H54 (cell line): ENCODE results near the gene CORO1C.

ENCODE experiments used
- DNase-seq: peaks from one replicate; pipeline ENCODE4 v3.0.0; 2011; ENCODE audit warnings: low spot score, mixed read lengths; ENCODE audit not compliant: insufficient read length
- FAIRE-seq: peaks from 3 replicates; lab custom pipeline; 2011; peaks lifted over from hg19 to GRCh38; lab: Jason Lieb, UNC
- POLR2A ChIP-seq: IDR thresholded peaks from 2 replicates; pipeline ENCODE4 v1.6.1; 2011; ENCODE audit warnings: low read depth, mild to moderate bottlenecking, low read length

The CORO1C gene

GRCh38 chr12:108704527-108704926 is 26.8 kb downstream of the CORO1C start:
- no peak for FAIRE-seq
- no peak for TF ChIP-seq POLR2A
- no peak for DNase-seq

DNA sequence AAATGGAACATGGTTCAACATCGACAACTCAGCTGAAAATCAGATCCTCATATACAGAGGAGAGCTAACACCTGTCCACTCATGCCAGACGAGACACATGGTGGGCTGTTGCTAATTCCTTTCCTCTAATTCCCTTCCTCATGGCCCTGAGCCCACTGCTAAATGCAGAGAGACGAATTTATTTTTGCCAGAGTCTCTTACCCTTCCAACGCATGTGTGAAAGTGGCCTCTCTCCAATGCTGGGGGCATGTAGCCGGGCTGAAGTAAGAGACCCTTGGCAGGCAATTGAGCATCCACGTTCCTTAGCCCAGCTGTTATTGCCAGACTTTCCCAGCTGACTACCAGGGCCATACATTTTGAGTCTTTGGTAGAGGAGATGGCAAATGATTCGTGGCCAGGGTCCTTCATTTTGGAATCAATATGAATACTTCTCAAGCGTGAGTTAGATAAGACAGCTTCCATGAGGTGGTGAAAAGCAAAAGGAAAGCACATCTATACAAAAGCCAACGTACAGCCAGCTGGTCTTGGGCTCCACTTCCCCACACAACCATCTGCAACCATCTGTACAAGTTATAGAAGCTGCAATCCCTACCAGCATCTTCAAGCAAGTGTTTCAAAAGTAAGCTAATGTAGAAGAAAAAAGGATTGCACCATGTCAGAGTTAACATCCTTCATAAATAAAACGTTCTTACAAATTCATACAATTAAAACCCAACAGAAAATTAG is 28.6 kb downstream of the CORO1C start:
- DNase-seq (no peak), FAIRE-seq (no peak)
- TF ChIP-seq POLR2A = no peak

DNA sequence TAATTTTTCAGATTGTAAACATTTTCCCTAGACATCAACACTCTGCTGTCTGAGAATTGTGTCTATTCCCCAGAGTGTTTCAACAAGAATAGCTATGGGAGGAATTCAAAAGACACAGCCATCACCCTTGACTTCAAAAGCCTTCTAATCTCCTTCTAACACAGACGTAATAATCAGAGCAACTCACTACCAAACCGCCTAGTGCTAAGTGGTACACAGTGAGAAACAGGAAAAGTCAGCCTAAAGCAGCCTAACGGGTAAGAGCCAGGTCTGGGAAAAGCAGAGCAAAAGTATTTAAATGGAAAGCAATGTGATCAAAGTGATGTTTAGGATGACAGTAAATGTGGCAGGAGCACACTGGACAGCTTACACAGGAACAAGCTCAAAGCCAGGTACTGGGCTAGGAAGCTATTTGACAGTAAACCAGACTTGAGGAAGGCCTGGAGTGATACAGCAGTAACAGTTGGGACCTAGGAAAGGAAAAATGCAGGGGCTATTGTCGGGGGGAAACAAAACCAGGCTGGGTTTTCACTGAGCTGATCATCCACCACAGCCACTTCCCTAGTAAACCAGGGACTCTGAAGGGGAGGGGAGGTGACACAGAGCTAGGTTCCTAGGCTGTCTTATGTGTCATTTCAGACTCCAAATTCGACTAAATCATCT is 29.4 kb downstream of the CORO1C start:
- TF ChIP-seq POLR2A = no peak
- FAIRE-seq (no peak), DNase-seq (no peak)

DNA sequence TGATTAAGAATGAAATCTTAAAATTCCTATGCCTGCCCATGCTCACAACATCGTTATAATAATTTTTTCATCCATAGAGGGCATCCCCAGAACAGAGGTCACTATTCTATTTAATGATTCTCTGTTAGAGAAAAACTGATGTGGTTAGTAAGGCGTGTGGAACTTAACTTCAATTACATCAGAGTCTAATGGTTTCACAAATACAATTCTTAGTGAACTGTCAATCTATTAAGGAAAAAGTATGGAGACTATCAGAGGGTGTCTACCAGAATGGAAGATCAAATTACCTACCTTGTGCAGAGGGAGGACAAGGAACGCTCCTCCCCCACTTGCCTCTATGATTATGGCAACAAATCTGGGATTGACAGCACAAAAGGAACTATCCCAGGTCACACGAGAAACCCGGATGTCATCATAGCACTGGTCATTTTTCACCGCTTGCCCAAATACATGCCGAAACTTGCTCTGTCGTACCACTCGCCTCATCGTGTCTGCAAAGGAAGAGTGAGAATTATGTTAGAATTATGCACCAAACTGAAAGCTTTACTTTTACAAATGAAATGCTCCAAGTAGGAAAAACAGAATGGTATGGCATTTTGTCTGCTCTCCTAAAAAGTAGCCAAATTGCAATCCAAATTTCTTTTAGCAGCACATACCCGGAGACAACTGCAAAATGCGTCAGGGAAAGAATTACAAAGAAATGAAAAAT is 30.3 kb downstream of the CORO1C start:
- no peak for DNase-seq
- TF ChIP-seq POLR2A = no peak
- FAIRE-seq = no peak

- TF ChIP-seq POLR2A = no peak
- DNase-seq (no peak), FAIRE-seq (no peak)
Observed at GRCh38 chr12:108699955-108700563, 31.3 kb downstream of the CORO1C start.

GRCh38 chr12:108697905-108698304 is 33.4 kb downstream of the CORO1C start:
- FAIRE-seq (no peak), DNase-seq (no peak)
- no peak for TF ChIP-seq POLR2A

DNA sequence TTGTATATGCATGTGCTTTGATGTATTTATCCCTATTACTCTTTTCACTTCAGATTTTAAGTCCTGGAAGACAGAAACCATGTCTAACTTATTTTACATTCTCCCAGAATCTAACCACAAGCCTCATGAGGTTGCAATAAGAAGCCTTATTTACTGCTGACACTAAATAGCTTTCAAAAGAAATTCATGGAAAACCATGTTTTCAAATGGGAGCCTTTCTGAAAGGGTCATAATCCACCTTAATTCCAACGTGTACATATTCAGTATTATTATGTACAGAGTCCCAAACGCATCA is 34.4 kb downstream of the CORO1C start:
- TF ChIP-seq POLR2A = no peak
- FAIRE-seq = no peak
- DNase-seq = no peak

GRCh38 chr12:108696111-108696995 is 35.0 kb downstream of the CORO1C start:
- TF ChIP-seq POLR2A = no peak
- FAIRE-seq (peak; percentile 89), DNase-seq (peak; percentile 22)

DNA sequence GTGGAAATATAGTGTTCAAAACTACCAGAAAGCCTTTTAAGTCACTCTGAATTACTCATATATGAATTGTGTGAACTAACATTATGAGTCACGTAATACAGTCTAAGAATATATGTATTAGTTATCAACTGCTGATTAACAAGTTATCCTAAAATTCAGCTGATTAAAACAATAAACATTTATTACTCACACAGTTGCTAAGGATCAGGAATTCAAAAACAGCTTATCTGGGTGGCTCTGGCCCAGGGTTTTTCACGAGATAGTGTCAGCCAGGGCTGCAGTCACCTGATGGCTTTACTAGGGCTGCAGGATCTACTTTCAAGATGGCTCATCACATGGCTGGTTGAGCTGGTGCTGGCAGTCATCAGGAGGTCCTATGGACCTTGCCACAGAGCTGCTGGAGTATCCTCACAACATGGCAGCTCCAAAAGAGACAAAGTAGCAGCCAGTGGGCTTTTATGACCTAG is 36.5 kb downstream of the CORO1C start:
- no peak for DNase-seq
- TF ChIP-seq POLR2A = no peak
- no peak for FAIRE-seq

DNA sequence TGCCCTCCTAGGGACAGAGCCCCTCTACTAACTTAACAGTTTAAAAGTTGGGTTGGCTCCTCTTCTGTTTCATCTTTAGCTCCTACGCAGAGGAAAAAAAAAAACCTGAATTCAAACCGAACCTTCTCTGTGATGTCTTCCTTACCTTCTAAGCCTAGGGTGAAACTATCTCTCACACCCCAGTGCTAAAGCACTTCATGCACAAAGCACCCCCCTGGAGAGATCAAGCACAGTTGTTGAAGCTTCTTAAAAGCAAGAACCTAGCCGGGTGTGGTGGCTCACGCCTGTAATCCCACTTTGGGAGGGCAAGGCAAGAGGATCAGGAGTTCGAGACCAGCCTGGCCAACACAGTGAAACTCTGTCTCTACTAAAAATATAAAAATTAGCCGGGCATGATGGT is 37.6 kb downstream of the CORO1C start:
- FAIRE-seq (no peak), DNase-seq (no peak)
- no peak for TF ChIP-seq POLR2A

GRCh38 chr12:108693186-108693730 is 38.1 kb downstream of the CORO1C start:
- DNase-seq = no peak
- FAIRE-seq = no peak
- no peak for TF ChIP-seq POLR2A

GRCh38 chr12:108691998-108692808 is 39.1 kb downstream of the CORO1C start:
- no peak for FAIRE-seq
- no peak for TF ChIP-seq POLR2A
- no peak for DNase-seq
